Urothelium cell line (cell line): Measurements from ENCODE around the gene ERC1.

ENCODE experiments used
- DNase-seq: peaks from one replicate; pipeline ENCODE4 v3.0.0; 2011; ENCODE audit warnings: low spot score, mixed read lengths
- FAIRE-seq: peaks from 2 replicates; lab custom pipeline; 2011; peaks lifted over from hg19 to GRCh38; lab: Jason Lieb, UNC

Gene ERC1

DNA sequence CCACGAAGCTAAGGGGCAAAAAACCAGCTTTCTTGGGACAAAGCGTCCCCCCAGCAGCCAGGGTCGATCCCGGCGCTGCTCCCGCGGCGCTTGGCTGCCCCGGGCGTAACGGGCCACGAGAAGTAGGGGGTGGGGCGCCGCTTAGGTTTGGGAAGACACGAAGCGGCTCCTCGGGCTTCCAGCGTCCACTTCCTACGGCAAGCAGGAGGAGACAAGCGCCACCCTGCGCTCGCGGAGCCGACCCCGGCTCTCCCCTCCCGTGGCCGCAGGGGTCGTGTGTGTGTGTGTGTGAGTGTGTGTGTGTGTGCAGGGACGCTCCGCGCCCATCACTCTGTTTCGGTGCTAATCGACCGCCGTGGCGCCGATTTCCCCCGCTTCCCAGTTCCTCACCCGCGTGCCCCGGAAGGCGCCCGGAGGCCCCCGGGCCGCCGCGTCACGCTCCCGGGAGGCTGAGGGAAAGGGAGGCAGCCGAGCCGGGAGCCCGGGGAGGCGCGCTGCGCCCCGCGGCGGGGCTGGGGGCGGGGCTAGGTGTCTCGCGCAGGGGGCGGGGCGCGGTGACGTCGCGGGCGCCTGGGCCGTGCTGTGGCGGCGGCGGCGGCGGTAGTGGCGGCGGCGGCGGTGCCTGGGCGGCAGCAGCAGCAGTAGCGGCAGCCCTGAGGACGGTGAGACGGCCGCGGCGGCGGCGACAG lies at the start of gene ERC1:
TSS of gene ERC1 (plus strand) at position 563 of the 689 bp plus-strand sequence. CDS start 36,681 bp downstream, outside the sequence.
- FAIRE-seq (peak; percentile 92), DNase-seq (peak; percentile 98)

DNA sequence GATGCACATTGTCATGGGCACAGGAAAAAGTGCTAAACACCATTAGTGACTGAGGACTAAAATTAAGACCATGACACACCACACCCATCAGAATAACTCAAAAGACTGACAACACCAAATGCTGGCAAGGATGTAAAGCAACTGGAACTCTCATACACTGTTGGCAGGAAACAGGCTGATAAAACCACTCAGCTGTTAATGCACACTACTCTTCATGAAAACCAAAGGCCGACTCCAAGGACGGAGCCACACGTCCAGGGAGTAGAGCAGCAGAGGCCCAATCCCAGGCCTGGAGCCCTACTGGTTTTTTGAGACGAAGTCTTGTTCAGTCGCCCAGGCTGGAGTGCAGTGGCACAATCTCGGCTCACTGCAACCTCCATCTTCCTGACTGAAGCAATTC lies 48.0 kb upstream of the ERC1 start:
- no peak for DNase-seq

DNA sequence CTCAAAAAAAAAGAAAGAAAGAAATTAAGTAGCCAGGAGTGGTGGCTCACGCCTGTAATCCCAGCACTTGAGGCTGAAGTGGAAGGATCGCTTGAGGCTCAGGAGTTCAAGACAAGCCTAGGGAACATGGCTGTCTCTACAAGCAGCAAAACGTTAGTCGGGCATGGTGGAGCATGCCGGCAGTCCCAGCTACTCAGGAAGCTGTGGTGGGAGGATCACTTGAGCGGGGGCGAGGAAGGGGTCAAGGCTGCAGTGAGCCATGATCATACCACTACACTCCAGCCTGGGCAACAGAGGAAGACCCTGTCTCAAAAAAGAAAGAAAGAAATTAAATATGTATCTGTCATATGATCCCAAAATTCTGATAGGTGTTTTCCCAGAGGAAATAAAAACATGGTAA lies 46.8 kb upstream of the ERC1 start:
- DNase-seq (no peak), FAIRE-seq (no peak)

More for the DNA sequence above, 48.0 kb upstream of the ERC1 start:
- no peak for FAIRE-seq

DNA sequence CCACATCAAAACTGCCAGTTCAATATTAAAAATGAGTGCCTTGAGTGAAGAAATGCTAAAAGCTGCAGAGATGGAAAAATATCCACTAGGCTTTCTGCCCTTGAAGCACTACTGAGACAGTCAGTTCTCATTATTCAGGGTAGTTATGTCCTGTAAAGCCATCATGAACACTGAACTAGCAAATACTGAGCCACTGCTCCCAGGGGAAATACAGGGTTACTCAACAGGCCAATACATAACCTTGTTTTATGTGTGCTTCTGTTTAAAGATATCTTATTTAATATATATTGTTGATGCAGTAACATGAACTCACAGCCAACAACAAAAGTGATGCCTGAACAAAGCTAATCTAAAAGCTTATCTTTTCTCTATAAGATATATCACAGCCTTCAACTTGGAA lies 44.8 kb upstream of the ERC1 start:
- no peak for DNase-seq
- no peak for FAIRE-seq

DNA sequence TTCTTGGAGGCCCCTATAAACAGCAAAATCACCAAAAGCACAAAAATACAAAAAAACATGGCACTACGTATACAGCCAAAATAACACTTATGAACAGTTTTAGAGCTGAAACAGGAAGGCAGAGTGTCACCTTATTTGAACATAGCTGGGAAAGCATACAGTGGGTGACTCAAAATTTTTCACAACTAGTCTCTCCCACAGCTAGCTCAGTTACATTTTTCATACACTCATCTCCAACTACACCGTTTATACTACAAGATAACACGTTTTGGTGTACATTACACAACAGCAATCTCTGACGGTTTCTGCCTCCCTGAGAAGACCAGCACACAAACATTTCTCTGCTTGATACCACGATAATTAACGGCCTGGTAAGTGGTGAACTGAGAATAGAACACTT lies 44.4 kb upstream of the ERC1 start:
- DNase-seq (no peak), FAIRE-seq (no peak)

DNA sequence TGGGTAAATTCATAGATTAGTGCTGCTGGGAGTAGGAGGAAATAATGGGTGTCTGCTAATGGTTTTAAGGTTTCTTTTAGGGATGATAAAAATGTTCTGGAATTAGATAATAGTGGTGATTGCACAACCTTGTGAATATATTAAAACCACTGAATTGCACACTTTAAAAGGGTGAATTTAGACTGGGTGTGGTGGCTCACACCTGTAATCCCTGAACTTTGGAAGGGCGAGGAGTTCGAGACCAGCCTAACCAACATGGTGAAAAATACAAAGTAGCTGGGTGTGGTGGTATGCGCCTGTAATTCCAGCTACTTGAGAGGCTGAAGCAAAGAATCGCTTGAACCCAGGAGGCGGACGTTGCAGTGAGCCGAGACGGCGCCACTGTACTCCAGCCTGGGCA lies 42.8 kb upstream of the ERC1 start:
- FAIRE-seq = no peak
- no peak for DNase-seq

DNA sequence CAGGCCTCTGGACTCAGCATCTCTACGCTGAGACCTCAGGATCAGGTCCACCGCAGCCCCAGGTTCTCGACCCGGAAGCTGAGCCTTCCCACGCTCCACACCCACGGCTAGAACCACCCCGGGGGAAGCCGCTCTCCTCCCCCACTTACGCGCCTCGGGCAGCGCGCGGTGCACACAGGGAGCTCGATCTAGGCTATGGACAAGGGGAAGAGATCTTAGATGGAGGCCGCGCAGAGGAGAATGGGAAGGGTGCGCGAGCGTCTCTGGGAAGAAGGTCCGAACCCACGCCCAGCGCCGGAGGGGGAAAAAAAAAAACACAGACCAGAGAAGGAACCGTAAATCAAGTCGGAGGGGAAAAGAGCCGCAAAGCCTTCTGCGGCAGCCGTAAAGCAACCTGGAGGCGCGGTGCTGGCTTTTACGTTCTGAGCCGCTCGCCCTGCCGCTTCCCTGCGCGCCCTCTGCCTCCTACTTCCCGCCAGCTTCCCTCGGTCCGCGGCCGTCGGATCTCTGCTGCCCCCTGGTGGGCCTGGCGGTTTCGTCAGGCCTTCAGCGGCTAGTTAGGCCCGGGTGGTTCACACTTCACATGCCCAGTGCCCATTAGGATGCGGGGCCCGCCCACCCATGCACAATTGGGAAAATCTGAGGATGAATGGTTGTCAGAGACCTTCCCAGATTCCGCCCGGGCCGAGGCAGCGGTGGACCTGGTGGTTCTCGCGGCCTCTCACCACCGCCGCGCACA lies 41.4 kb upstream of the ERC1 start, which contains the start of gene RAD52:
TSS of gene RAD52 (minus strand) at position 242 of the 739 bp plus-strand sequence. CDS start 16,636 bp downstream, outside the sequence.
- peak; percentile 81 for FAIRE-seq
- DNase-seq = peak; percentile 98

DNA sequence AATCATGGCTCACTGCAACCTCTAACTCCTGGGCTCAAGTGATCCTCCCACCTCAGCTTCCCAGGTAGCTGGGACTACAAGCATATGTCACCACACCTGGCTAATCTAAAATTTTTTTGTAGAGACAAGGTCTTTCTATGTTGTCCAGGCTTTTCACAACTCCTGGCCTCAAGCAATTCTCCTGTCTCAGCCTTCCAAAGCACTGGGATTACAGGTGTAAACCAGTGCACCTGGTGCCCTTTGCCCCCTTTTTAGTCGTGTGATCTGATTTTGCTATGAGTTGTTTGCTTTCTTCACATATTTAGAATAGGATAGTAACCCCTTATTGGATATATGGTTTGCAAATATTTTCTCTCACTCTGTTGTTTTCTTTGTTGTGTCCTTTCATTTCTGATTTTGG lies 39.8 kb upstream of the ERC1 start:
- DNase-seq (no peak), FAIRE-seq (no peak)

DNA sequence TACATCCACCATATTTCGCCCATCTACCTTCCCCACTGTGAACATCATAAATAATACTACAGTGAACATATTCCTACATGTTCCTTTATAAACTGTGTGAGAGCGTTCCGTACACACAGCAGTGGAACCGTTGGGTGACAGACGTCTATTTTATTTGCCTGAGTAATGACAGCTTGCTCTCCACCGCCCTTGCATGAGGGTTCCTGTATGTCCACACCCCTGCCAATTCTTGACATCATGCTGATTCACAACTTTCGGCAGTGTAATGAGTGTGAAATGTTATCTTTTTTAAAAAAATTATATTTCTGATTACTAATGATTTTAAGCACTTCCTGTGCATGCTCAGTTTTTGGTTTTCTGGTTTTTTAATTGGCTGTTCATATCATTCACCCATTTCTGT lies 37.2 kb upstream of the ERC1 start:
- FAIRE-seq = peak; percentile 35
- peak; percentile 16 for DNase-seq

DNA sequence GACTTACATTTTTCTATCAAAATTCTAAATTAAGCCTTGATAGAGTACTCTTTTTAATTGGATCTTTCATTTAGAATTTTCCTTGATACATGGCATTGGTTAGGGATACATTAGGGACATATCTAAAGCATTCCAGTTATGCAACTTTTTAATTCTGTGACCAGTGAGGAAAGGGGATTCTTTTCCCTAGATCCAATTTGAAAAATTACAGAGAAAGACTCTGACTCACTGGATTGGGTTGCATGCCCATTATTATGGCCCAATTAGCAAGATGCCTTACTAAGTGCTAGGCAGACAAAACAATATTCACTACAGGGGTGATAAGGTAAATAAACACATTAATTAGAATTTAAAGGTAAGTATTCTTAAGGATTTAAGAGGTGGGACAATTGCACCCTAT lies 36.3 kb upstream of the ERC1 start:
- DNase-seq = no peak
- no peak for FAIRE-seq

DNA sequence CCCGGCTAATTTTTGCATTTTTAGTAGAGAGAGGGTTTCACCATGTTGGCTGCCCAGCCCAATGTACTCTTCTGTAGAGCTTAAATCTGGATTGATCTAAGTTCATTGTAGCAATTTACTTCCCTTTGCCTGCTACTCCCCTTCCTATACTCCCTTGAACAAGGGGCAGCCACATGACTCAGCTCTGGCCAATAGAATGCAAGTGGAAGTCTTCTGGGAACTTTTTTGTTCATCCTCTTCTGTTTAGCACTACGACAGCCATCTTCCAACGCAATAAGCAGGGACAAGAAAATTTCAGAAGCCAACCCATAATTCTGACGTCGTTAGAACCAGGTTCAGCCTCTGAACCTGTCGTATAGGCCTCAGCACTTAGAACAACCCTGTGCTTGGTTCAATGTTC lies 35.1 kb upstream of the ERC1 start:
- FAIRE-seq (no peak), DNase-seq (no peak)

DNA sequence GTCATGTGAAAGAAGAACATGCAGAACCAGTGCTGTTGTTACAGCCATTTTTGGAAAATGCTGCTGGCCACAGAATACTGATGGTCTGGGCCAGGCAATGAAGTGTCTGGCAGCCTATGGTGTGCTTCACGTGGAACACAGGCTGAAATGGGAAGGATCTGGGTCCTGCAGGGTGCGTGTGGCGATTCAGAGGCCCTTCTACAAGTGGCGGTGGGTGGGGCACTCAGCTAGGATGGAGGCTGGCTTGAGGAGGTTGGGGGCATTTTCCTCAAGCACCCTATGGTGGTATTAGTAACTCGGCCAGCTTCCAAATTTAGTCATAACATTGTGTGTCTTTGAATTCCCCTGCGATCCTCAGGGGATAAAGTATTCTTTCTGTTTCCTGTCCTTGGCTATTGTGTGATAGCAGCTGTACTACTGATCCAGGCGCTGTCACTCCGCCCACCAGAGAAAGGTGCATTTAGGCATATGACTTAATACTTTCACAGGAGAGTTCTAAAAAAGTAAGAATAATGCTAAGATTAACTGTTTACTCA lies 32.4 kb upstream of the ERC1 start:
- FAIRE-seq = no peak
- no peak for DNase-seq

DNA sequence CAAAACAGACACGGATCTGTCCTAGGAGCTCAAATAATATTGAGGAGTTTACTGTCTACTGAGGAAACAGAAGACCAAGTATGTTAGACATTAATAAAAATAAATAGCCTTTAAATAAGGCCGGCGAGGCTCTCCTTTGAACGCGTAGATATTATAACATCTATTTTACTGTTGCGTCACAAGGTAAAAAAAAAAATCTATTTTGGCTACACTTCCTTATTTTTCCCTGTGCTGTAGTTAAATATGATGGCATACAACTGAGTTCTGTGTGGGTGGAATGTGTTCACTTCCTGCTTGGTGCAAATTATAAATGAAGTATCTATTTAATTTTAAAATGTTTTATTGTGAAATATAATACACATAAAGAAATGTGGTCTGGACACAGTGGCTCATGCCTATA lies 24.3 kb upstream of the ERC1 start:
- DNase-seq (no peak), FAIRE-seq (no peak)

DNA sequence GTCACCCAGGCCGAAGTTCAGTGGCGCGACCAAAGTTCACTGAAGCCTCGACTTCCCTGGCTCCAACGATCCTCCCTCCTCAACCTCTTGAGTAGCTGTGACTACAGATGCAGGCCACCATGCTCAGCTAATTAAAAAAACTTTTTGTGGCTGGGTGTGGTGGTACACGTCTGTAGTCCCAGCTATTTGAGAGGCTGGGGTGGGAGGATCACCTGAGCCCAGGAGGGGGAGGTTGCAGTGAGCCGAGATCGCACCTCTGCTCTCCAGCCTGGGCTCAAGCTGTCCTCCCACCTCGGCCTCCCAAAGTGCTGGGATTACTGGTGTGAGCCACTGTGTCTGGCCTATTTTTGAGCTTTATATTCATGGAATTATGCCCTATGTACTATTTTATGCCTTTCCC lies 23.4 kb upstream of the ERC1 start:
- no peak for FAIRE-seq
- DNase-seq = no peak

DNA sequence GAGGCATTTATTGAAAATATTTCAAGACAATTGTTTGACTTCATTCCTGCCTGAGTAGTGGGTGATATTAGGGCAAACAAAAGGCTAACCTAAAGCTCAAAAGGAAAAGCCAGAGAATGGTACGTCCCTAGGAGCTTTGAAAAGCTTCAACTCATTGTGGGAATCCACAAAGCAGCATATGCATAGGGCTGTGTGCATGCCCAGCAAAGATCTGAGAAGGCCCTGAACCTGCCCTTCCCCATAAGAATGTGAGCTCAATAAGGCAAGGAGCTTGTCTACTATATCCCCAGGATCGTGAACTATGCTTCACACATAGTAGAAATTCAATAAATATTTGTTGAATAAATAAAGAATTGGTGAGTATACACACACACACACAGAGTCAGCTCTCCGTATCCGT lies 22.5 kb upstream of the ERC1 start:
- FAIRE-seq (peak; percentile 56), DNase-seq (no peak)

DNA sequence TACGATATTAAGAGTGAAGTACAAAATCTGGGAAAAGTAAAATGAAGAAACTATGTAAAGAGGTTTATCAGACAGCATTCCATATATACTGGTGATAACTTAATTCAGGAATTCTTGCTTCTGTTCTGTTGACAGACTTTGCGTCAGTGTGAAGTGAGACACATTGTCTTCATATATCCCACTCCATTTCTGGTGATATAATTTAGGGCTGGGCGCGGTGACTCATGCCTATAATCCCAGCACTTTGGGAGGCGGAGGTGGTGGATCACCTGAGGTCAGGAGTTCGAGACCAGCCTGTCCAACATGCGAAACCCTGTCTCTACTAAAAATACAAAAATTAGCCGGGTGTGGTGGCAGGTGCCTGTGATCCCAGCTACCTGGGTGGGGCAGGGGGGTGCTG lies 21.2 kb upstream of the ERC1 start:
- DNase-seq = no peak
- no peak for FAIRE-seq

DNA sequence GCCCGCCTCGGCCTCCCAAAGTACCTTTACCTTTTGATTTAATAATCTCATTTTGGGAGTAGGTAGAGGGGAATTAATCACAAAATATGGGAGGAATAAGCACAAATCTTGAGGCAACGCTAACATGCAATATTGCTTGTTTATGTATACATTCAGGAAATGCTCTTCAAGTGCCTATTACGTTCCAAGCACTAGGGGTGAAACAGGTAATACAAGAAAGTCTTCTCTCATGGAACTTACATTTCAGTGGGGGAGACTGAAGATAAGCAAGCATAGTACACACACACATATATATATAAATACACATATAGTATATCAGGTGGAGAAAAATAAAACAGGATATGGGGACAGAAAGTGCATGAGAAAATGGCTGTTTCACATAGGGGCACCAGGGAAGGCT lies 19.0 kb upstream of the ERC1 start:
- FAIRE-seq = no peak

DNA sequence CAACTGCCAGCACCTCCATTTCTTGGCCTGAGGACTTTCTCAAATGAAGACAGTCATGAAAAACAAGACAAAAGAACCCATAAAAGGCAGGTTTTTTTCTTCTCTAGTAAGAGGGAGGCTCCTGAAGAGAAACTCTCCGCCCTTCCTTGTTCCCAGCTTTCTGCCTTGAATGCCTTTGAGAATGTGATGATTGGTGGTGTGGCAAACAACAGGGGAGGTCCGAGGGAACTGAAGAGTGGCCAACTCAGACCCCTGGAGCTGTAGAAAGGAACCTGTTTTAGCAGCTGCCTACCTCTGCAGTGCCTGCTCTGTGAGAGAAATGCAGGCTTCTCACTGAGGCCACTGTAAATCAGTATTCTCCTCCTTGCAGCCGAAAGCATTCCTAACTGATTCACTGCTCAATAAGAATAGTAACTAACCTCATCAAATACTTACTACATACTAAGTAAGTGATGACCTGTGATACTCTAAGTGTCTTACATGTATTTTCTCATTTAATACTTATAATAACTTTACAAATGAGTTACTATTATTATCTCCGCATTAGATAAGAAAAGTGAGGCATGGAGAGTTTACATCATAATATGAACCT lies 16.7 kb upstream of the ERC1 start:
- DNase-seq (no peak), FAIRE-seq (no peak)

More for the DNA sequence above, 19.0 kb upstream of the ERC1 start:
- DNase-seq = no peak

DNA sequence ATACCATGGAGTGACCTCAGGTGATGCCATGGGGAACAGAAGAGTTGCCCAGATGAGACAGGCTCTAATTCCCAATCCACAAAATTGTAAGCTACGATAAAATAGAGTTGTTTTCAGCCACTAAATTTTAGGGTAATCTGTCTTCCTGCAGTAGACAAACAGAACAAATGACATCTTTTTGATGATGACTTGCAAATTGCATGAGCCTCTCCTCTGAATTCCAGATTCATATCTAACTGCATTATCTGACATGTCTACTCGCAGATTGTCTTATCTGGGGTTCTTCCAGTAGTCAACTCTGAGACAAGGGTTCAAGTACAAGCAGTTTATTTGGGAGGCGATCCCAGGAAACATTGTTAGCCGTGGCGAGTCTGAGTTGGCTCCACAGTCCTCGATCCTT lies 14.4 kb upstream of the ERC1 start:
- DNase-seq = no peak
- no peak for FAIRE-seq

DNA sequence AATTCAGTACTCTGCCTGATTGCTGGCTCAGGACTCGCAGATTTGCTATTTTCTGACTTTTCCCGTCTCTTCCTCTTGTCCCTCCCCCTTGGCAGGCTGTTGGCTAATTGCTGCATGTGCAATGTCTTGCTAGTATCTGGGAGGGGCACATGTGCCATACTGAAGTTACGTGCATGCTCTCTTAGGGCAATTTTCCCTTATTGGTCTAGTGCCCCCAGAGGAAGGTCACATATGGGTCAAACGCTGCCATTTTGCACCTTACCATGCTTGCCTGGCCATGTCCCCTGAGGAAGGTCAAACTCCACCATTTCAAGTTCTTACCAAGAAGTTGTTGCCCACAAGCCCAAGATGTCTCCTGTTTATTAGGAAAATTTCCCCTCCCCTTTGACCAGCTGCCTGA lies 13.9 kb upstream of the ERC1 start:
- no peak for DNase-seq
- FAIRE-seq = no peak

DNA sequence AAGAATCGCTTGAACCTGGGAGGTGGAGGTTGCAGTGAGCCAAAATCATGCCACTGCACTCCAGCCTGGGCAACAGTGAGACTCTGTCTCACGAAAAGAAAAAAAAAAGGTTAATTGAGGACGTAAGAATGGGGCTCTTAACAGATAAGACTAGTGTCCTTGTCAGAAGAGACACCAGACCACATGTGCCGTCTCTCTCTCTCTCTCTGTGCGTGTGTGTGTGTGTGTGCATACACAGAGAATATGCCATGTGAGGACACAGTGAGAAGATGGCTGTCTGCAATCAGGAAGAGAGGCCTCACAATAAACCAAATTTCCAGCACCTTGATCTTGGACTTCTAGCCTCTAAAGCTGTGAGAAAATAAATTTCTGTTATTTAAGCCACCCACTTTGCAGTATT lies 11.7 kb upstream of the ERC1 start:
- FAIRE-seq = no peak
- DNase-seq = no peak
